Left lobe of liver (tissue), 2 donors: ENCODE measurements around the gene ZNF410. TPM values are rescaled to one million over a fixed set of nuclear protein-coding genes. Genes with fewer than 3 reads are reported as not detected.

Experiments
- ATAC-seq: fragments of 200-7000 bp; cut with Tn5 transposase; one replicate; pipeline ENCODE4 v1.9.1; 2020; ENCODE audit warnings: mild to moderate bottlenecking, moderate library complexity
- DNase-seq: peaks from one replicate; pipeline ENCODE4 v3.0.0-alpha.2; 2020; ENCODE audit warnings: low spot score
- total RNA-seq: library from RNA; stranded (reverse); gene quantifications from one replicate; pipeline ENCODE4 v1.2.1, GENCODE V29; 2021
- donor health status: DM: no; HTN: no; CAD: no; lungs with moderate emphysema.
- donor health status: DM: no; HTN: yes; CAD: no.

Gene ZNF410
- total RNA-seq, 1 donor from 2014 or later: 17.1 TPM

DNA sequence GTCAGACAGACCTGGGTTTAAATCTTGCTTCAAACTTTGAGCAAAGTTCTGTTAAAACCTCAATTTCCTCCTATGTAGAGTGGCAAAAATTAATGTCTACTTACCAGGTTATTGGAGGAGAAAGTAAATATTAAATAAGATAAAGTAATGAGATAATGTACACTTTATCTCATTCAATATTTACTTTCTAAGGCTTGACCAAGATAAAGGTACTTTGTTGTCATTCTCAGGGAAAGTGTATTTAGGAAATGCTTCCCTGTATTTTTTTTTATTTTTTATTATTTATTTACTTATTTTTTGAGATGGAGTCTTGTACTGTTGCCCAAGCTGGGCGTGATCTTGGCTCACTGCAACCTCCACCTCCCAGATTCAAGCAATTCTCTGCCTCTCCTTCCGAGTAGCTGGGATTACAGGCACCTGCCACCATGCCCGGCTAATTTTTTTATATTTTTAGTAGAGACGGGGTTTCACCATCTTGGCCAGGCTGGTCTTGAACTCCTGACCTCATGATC lies 58.6 kb downstream of the ZNF410 start:
- ATAC-seq (no peak), DNase-seq (no peak)

DNA sequence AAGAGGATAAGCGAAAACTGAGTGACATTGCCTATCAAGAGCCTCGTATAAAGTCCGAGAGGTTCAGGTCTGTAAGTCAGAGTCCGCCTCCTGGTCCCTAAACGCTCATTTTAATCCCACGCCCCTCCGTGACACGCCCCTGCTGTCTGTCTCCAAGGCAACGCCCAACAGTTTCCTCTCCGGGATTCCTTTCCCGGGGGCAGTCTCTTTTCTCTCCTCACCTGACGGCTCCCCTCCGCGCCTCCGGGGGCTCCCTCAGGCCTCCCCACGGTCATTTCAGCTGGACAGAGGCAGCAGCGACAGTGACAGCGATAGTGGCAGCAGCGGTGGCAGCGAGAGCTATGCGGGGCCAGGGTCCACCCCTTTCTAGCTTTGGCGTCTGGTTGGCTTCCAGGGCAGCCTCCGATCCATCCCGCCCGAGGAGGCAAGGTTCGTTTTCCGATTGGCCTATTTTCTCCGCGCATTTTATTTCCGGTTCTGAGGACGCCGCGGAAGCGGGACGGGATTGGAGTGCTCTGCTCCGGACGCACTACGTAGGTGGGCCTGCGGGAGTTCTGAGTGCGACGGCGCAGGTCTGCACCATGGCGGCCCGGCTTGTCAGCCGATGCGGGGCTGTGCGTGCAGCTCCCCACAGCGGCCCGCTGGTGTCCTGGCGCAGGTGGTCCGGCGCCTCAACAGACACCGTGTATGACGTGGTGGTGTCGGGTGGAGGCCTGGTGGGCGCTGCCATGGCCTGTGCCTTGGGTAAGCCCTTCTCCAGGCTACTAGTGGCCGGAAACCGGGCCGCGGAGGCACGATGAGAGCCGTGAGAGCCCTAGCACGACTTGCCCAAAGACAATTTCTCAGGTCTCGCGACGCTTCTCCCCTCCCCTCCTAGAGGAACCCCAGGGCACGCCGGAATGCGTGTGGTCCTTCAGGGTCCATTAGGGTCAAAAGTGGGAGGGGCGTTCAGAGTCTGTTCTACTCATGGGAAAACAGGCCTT lies 63.4 kb downstream of the ZNF410 start, which contains the start of the genes COQ6 and FAM161B:
TSS of gene COQ6 (plus strand) at position 551 of the 983 bp plus-strand sequence. CDS start at position 582, 31 bp downstream.
TSS of gene FAM161B (minus strand) at position 343 of the 983 bp plus-strand sequence. CDS start at position 275, 68 bp downstream.
- ATAC-seq: peak; percentile 92
- DNase-seq: peak; percentile 97

DNA sequence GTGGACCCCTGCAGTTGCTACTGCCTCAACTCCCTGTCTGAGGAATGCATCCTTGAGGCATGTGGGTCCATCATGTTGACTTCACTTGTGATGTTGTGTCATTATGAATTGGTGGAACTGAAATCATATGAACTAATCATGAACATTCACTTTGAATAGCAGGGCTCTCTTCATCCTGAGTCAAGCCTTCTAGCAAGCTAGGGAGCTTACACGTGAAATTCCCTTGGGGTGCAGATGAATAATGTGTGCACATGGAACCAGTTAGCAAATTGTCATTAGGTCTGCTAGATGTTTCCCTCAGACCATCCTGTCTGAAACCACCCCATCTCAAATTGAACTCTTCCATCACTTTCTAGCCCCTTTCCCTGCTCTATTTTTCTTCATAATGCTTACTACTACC lies 67.1 kb downstream of the ZNF410 start:
- ATAC-seq: no peak
- no peak for DNase-seq

DNA sequence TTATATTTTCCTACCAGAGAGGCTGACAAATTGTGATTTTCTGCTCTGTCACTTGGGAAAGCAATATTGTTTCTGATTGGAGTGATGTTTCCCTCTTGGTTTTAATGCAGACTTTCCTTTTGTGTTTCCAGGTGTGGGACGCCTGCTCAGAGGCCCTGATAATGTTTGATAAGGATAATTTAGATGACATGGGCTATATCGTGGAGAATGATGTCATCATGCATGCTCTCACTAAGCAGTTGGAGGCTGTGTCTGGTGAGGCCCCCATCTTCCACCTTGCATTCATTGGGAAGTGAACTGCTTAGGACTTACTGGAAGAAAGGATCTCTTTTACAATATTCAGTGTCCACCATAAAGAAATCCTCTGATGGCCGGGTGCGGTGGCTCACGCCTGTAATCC lies 69.0 kb downstream of the ZNF410 start:
- DNase-seq (no peak), ATAC-seq (no peak)

DNA sequence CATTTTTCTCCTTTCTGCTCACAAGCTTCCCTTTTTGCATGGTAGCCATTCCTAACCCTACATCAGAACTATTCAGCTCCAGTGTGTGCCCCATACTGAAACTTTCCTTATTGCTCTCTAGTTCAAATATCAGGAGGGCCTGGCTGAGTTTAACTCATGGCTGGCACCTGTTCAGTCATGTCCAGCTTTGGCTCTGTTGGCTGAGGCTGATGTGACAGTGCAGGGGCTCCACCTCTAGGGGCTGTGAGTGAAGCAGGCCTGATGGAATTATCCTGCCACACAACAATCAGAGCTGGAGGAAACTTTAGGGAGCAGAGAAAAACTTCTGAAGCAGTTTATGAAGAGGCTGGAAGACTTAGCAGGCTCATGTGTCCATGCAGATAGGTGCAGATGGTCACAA lies 71.9 kb downstream of the ZNF410 start:
- ATAC-seq (peak; percentile 36), DNase-seq (no peak)

DNA sequence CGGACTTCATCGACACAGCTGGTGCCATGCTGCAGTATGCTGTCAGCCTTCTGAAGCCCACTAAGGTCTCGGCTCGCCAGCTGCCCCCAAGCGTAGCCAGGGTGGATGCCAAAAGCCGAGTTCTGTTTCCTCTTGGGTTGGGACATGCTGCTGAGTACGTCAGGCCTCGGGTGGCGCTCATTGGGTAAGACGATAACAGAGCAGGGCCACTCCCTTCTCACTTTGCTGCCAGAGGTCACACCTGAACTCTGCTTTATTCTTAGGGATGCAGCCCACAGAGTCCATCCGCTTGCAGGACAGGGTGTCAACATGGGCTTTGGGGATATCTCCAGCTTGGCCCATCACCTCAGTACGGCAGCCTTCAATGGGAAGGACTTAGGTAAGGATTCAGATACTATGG lies 74.5 kb downstream of the ZNF410 start:
- ATAC-seq: peak; percentile 34
- no peak for DNase-seq

DNA sequence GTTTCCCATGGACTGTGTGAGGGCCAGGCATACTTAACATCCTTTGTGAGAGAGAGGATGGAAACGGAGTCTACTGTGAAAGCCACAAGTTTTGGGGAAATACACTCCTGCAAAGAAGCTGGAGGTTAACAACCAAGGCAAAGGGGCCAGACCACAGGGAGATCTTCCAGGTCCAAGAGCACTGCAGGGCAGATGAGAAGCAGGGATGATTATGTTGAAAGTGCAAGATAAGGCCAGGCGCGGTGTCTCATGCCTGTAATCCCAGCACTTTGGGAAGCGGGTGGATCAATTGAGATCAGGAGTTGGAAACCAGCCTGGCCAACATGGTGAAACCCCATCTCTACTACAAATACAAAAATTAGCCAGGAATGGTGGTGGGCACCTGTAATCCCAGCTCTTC lies 78.6 kb downstream of the ZNF410 start:
- DNase-seq: no peak
- no peak for ATAC-seq

DNA sequence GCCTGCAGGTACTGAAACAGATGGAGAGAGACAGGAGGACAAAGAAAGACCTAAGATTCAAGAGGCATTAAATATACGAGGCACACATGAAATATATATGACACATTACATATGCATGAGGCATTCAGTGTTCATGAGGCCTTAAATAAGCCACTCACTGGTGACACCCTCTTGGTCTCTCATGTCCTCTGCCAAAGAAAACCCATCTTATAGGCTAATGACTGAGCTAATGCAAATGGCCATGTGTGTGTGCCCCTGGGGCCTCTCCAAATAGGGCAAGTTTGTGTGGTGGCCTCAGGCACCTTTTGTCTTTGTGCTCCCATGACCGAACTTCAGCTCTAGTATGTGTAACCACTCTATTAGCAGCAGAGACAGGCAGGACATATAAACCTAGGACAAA lies 82.2 kb downstream of the ZNF410 start:
- DNase-seq (no peak), ATAC-seq (no peak)

DNA sequence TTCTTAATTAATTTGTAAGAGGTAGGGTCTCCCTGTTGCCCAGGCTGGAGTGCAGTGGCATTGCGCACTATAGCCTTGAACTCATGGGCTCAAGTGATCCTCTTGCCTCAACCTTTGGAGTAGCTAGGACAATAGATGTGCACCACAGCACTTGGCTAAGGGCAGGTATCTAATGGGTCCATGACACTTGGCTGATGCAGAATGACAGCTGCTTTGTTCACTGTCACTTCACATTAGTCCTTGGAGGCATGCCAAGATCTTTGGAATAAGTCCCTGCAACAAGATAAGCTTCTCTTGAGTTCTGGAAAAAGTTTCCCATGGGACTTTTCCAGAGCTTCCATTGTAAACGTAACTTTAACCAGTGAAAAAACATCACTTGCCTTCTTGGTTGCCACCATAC lies 86.8 kb downstream of the ZNF410 start:
- ATAC-seq (peak; percentile 37), DNase-seq (no peak)

DNA sequence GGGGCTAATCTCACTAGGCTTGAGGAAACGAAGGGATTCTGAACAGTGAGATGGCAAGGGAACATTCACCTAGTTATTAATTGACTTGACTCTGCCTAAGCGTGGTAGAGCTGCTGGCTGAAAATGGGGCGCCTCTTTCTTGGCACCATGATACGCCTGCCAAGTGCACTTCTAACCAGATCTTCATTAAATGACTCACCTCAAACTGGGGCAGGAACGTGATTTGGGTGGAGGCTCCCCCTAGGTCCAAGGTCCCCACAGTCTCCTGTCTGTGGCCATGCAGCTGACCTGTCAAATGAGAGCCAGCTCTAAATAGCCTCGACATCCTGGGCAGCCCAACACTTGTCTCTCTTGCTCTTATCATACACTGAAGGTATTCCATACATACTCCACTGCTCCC lies 89.5 kb downstream of the ZNF410 start:
- DNase-seq: no peak
- ATAC-seq: peak; percentile 56

DNA sequence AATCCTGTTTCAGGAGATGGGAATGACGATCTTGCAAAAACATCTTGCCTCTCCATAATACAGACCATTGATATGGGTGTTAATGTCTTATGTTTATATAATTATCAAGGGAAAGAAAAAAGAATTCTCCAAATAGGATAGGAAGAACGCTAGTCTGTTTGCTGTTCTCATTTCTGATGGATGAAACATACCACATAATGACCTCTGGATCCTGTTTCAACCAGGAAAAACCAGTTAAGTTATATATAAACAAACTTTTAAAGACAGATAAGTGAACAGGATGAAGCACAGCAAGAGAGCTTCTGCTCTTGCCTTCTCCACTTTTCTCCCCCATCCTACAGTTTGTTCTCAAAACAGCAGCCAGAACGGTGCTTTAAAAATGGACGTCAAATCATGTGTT lies 91.2 kb downstream of the ZNF410 start:
- no peak for ATAC-seq
- DNase-seq: no peak

Other genes with a start within 250 kb of the ZNF410 start
- 1.6 TPM for gene DNAL1, start 241.9 kb upstream of the ZNF410 start, total RNA-seq
- gene PNMA1, start 172.5 kb upstream of the ZNF410 start, total RNA-seq: 2.3 TPM
- 10.9 TPM for gene PTGR2, start 35.0 kb upstream of the ZNF410 start, total RNA-seq
- 1.3 TPM for gene FAM161B, start 63.2 kb downstream of the ZNF410 start, total RNA-seq
- gene COQ6, start 63.4 kb downstream of the ZNF410 start, total RNA-seq: 20.8 TPM
- gene ENTPD5, start 132.4 kb downstream of the ZNF410 start, total RNA-seq: 173 TPM
- gene BBOF1, start 132.5 kb downstream of the ZNF410 start, total RNA-seq: 0.98 TPM
- gene ALDH6A1, start 197.6 kb downstream of the ZNF410 start, total RNA-seq: 327 TPM
- 5.6 TPM for gene LIN52, start 198.1 kb downstream of the ZNF410 start, total RNA-seq